Upper lobe of left lung (tissue), 4 donors: ENCODE data around the gene PAK6.

ENCODE experiments used
- EP300 ChIP-seq, 4 donors: sonication (generic); formaldehyde crosslinking; IDR thresholded peaks; one replicate each; pipeline ENCODE4 v1.5.1; 2017; ENCODE audit warnings: antibody characterized with exemption in 4 of 4, control low read depth in 2 of 4
- POLR2AphosphoS5 ChIP-seq, 2 donors: sonication (generic); formaldehyde crosslinking; IDR thresholded peaks; one replicate each; pipeline ENCODE4 v1.5.1; 2017; ENCODE audit warnings: antibody characterized with exemption in 2 of 2
- TF ChIP-seq, protein P1 (sequence below), 6 experiments: fragments of 450-650 bp in 4 of 6; fragments of 200-600 bp in 2 of 6; sonication (generic) in 2 of 6; IDR thresholded peaks; one replicate each; pipeline ENCODE4 v1.5.1; 2016 to 2019; ENCODE audit warnings: antibody characterized with exemption in 6 of 6

DNA sequence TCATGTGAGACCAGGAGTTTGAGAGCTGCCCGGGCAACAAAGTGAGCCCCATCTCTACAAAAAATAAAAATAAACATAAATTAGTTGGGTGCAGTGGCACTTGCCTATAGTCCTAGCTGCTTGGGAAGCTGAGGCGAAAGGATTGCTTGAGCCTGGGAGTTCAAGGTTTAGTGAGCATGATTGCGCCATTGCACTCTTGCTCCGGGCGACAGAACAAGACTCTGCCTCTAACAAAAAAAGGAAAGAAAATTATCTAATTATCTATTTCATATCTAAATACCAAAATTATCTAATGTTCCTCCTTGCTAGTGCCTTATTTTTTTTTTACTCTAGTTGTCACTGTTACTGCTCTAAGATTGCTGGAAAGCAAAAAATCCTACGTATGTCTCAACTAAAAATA, 16.7 kb upstream of the PAK6 start:
- TF ChIP-seq, protein P1, sequence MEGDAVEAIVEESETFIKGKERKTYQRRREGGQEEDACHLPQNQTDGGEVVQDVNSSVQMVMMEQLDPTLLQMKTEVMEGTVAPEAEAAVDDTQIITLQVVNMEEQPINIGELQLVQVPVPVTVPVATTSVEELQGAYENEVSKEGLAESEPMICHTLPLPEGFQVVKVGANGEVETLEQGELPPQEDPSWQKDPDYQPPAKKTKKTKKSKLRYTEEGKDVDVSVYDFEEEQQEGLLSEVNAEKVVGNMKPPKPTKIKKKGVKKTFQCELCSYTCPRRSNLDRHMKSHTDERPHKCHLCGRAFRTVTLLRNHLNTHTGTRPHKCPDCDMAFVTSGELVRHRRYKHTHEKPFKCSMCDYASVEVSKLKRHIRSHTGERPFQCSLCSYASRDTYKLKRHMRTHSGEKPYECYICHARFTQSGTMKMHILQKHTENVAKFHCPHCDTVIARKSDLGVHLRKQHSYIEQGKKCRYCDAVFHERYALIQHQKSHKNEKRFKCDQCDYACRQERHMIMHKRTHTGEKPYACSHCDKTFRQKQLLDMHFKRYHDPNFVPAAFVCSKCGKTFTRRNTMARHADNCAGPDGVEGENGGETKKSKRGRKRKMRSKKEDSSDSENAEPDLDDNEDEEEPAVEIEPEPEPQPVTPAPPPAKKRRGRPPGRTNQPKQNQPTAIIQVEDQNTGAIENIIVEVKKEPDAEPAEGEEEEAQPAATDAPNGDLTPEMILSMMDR (IDR thresholded peaks at IDR 0.05) = no peak
- TF ChIP-seq EP300 (IDR thresholded peaks at IDR 0.05) (no peak), POLR2AphosphoS5 (IDR thresholded peaks at IDR 0.05) (no peak)
